ENCODE measurements around the gene NEXMIF.
"Not testable (repeated sequence)": the region's sequence is repeated elsewhere in the genome, so short reads cannot be mapped to it uniquely, and the experiment has no call there.

The NEXMIF gene

DNA sequence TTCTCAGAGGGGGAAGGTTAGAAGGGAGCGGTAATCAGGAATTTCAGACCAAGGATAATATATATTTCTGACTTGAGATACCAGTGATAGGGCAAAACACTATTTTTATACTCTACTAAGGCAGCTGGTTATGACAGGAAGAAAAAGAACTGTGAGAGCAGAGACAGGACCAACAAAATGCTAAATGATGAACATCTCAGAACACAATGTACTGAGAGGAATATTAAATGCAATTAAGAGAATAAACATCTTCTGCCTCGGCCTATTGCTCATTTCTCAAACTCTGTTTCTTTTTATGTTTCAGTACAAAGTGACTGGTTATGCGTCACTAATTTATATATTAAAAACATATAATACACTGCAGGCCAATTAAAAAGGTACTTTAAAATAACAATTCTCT lies 188.8 kb downstream of the NEXMIF start:
- H2AFZ ChIP-seq (ENCODE audit: low read length): no peak overlapping the region
- H3K9me2 ChIP-seq (replicated peaks; ENCODE audit: insufficient read depth, low read length): no peaks in the 10 kb centered on the region
- H4K20me1 ChIP-seq (ENCODE audit: insufficient read depth, low read length): no peaks in the 10 kb centered on the region
- no peak for DNase-seq
- no peaks in the 10 kb centered on the region for H3K9me3 ChIP-seq (replicated peaks; ENCODE audit: insufficient read depth, low read length)
- no peak for TF ChIP-seq EZH2phosphoT487 (IDR thresholded peaks at IDR 0.05; ENCODE audit: low read length)
- H3K4me2 ChIP-seq (ENCODE audit: low read depth, low read length): no peak overlapping the region
- H3K27me3 ChIP-seq (replicated peaks; ENCODE audit: insufficient read depth, low read length): no peaks in the 10 kb centered on the region
- no peaks in the 10 kb centered on the region for H3F3A ChIP-seq (ENCODE audit: insufficient read depth, low read length)
- H3K4me1 ChIP-seq (ENCODE audit: low read length): no peaks in the 10 kb centered on the region
- H3K27ac ChIP-seq (ENCODE audit: low read length): no peak overlapping the region
- H3K9ac ChIP-seq (ENCODE audit: low read length): no peak overlapping the region
- H3K36me3 ChIP-seq (replicated peaks; ENCODE audit: insufficient read depth, low read length): no peaks in the 10 kb centered on the region
- H3K79me2 ChIP-seq (ENCODE audit: low read length): no peaks in the 10 kb centered on the region
- no peak overlapping the region for H3K4me3 ChIP-seq (ENCODE audit: low read length)

DNA sequence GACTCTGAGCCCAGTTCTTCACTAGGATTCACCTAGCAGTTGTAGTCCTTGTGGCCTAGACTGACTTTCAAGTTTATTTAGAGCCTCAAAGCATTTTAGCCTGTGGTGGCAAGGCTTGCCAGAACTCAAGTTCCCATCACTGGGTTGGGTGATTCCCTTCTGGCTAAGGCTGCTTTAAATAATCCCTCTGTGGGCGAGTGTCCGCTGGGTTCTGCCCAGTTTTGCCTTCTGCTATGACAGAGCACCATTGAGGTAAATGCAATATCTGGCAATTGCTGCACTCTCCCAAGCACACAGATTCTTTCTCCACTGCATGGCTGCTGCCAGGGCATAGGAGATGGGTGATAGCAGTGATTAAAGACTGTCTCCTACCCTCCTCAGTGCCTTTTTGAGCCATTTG lies 220.0 kb downstream of the NEXMIF start:
- Histone ChIP-seq H3K9me2 (replicated peaks; ENCODE audit: insufficient read depth, low read length) (no peaks in the 10 kb centered on the region), H3K4me2 (ENCODE audit: low read depth, low read length) (no peak overlapping the region), H3K36me3 (replicated peaks; ENCODE audit: insufficient read depth, low read length) (no peaks in the 10 kb centered on the region), H3F3A (ENCODE audit: insufficient read depth, low read length) (no peaks in the 10 kb centered on the region), H3K4me3 (ENCODE audit: low read length) (no peak overlapping the region), H3K9ac (ENCODE audit: low read length) (no peak overlapping the region), H3K9me3 (replicated peaks; ENCODE audit: insufficient read depth, low read length) (no peaks in the 10 kb centered on the region), H3K27me3 (replicated peaks; ENCODE audit: insufficient read depth, low read length) (no peaks in the 10 kb centered on the region), H4K20me1 (ENCODE audit: insufficient read depth, low read length) (no peaks in the 10 kb centered on the region), H3K4me1 (ENCODE audit: low read length) (no peaks in the 10 kb centered on the region), H2AFZ (ENCODE audit: low read length) (no peak overlapping the region), H3K79me2 (ENCODE audit: low read length) (no peaks in the 10 kb centered on the region), H3K27ac (ENCODE audit: low read length) (no peak overlapping the region)
- DNase-seq: no peak
- no peak for TF ChIP-seq EZH2phosphoT487 (IDR thresholded peaks at IDR 0.05; ENCODE audit: low read length)
- TF ChIP-seq, protein P1, sequence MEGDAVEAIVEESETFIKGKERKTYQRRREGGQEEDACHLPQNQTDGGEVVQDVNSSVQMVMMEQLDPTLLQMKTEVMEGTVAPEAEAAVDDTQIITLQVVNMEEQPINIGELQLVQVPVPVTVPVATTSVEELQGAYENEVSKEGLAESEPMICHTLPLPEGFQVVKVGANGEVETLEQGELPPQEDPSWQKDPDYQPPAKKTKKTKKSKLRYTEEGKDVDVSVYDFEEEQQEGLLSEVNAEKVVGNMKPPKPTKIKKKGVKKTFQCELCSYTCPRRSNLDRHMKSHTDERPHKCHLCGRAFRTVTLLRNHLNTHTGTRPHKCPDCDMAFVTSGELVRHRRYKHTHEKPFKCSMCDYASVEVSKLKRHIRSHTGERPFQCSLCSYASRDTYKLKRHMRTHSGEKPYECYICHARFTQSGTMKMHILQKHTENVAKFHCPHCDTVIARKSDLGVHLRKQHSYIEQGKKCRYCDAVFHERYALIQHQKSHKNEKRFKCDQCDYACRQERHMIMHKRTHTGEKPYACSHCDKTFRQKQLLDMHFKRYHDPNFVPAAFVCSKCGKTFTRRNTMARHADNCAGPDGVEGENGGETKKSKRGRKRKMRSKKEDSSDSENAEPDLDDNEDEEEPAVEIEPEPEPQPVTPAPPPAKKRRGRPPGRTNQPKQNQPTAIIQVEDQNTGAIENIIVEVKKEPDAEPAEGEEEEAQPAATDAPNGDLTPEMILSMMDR (IDR thresholded peaks at IDR 0.05; ENCODE audit: low read length): no peak
- TF ChIP-seq EZH2 (optimal IDR thresholded peaks at IDR 0.05; ENCODE audit: low read depth, low read length): no peak

DNA sequence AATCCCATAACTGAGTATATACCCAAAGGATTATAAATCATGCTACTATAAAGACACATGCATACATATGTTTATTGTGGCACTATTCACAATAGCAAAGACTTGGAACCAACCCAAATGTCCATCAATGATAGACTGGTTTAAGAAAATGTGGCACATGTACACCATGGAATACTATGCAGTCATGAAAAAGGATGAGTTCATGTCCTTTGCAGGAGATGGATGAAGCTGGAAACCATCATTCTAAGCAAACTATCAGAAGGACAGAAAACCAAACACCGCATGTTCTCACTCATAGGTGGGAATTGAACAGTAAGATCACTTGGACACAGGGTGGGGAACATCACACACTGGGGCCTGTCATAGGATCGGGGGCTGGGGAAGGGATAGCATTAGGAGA lies 223.9 kb downstream of the NEXMIF start:
- H3K9ac ChIP-seq (ENCODE audit: low read length); H2AFZ ChIP-seq (ENCODE audit: low read length); DNase-seq; H3K36me3 ChIP-seq (replicated peaks; ENCODE audit: insufficient read depth, low read length); H4K20me1 ChIP-seq (ENCODE audit: insufficient read depth, low read length); H3K9me3 ChIP-seq (replicated peaks; ENCODE audit: insufficient read depth, low read length); H3K4me2 ChIP-seq (ENCODE audit: low read depth, low read length); H3K4me1 ChIP-seq (ENCODE audit: low read length); H3K27me3 ChIP-seq (replicated peaks; ENCODE audit: insufficient read depth, low read length); H3K79me2 ChIP-seq (ENCODE audit: low read length); H3F3A ChIP-seq (ENCODE audit: insufficient read depth, low read length); H3K9me2 ChIP-seq (replicated peaks; ENCODE audit: insufficient read depth, low read length); H3K4me3 ChIP-seq (ENCODE audit: low read length); H3K27ac ChIP-seq (ENCODE audit: low read length): not testable (repeated sequence)

DNA sequence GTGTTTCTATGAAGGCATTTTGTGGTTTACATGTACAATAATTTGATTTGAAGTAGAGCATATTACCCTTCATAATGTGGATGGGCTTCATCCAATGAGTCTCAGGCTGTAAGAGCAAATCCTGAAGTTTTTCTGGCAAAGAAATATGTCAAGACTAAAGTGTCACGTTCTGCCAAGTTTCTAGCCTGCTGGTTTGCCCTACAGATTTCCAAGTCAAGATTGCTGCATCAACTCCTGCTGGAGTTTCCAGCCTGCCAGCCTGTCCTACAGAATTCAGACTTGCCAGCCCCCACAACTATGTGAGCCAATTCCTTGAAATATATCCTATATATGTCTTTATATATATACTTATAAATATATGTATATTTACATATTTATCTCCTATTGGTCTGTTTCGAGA lies 240.8 kb downstream of the NEXMIF start:
- no peak overlapping the region for H3K27ac ChIP-seq (ENCODE audit: low read length)
- no peaks in the 10 kb centered on the region for H3K9me3 ChIP-seq (replicated peaks; ENCODE audit: insufficient read depth, low read length)
- H3K27me3 ChIP-seq (replicated peaks; ENCODE audit: insufficient read depth, low read length): no peaks in the 10 kb centered on the region
- H3K36me3 ChIP-seq (replicated peaks; ENCODE audit: insufficient read depth, low read length): no peaks in the 10 kb centered on the region
- H2AFZ ChIP-seq (ENCODE audit: low read length): no peak overlapping the region
- no peak overlapping the region for H3K4me2 ChIP-seq (ENCODE audit: low read depth, low read length)
- H4K20me1 ChIP-seq (ENCODE audit: insufficient read depth, low read length): no peaks in the 10 kb centered on the region
- no peaks in the 10 kb centered on the region for H3K4me1 ChIP-seq (ENCODE audit: low read length)
- no peaks in the 10 kb centered on the region for H3K9me2 ChIP-seq (replicated peaks; ENCODE audit: insufficient read depth, low read length)
- H3K79me2 ChIP-seq (ENCODE audit: low read length): no peaks in the 10 kb centered on the region
- TF ChIP-seq, protein P1 (IDR thresholded peaks at IDR 0.05; ENCODE audit: low read length): no peak
- TF ChIP-seq EZH2 (optimal IDR thresholded peaks at IDR 0.05; ENCODE audit: low read depth, low read length): no peak
- no peak for TF ChIP-seq EZH2phosphoT487 (IDR thresholded peaks at IDR 0.05; ENCODE audit: low read length)
- no peak overlapping the region for H3K9ac ChIP-seq (ENCODE audit: low read length)
- H3K4me3 ChIP-seq (ENCODE audit: low read length): no peak overlapping the region
- no peaks in the 10 kb centered on the region for H3F3A ChIP-seq (ENCODE audit: insufficient read depth, low read length)
- no peak for DNase-seq
